ENCODE measurements around the gene NFATC2.

- TF ChIP-seq, protein P1, sequence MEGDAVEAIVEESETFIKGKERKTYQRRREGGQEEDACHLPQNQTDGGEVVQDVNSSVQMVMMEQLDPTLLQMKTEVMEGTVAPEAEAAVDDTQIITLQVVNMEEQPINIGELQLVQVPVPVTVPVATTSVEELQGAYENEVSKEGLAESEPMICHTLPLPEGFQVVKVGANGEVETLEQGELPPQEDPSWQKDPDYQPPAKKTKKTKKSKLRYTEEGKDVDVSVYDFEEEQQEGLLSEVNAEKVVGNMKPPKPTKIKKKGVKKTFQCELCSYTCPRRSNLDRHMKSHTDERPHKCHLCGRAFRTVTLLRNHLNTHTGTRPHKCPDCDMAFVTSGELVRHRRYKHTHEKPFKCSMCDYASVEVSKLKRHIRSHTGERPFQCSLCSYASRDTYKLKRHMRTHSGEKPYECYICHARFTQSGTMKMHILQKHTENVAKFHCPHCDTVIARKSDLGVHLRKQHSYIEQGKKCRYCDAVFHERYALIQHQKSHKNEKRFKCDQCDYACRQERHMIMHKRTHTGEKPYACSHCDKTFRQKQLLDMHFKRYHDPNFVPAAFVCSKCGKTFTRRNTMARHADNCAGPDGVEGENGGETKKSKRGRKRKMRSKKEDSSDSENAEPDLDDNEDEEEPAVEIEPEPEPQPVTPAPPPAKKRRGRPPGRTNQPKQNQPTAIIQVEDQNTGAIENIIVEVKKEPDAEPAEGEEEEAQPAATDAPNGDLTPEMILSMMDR (IDR thresholded peaks at IDR 0.05; ENCODE audit: poor library complexity), result no peak
- TF ChIP-seq EZH2 (IDR thresholded peaks at IDR 0.05; ENCODE audit: borderline replicate concordance) (no peak), EZH2phosphoT487 (IDR thresholded peaks at IDR 0.05; ENCODE audit: low read depth, severe bottlenecking, unreplicated experiment) (no peak)
Observed at GRCh38 chr20:51374961-51375360, 167.6 kb downstream of the NFATC2 start.
